GM18868 (cell line): ENCODE data around the gene ANKRD55.
"Not testable (repeated sequence)": the region's sequence is repeated elsewhere in the genome, so short reads cannot be mapped to it uniquely, and the experiment has no call there.

Experiments
- ATAC-seq: cut with Tn5 transposase; IDR thresholded peaks from one replicate; pipeline ENCODE4 v1.9.1; 2021; ENCODE audit warnings: mild to moderate bottlenecking, moderate library complexity; ENCODE audit not compliant: unreplicated experiment

The ANKRD55 gene

GRCh38 chr5:56172241-56172640, 60.9 kb downstream of the ANKRD55 start:
- no peak for ATAC-seq

- ATAC-seq: no peak
Observed at GRCh38 chr5:56170557-56170956, 62.6 kb downstream of the ANKRD55 start.

GRCh38 chr5:56169949-56170348, 63.2 kb downstream of the ANKRD55 start:
- no peak for ATAC-seq

- no peak for ATAC-seq
Observed at GRCh38 chr5:56169281-56169680, 63.8 kb downstream of the ANKRD55 start.

GRCh38 chr5:56168066-56168478, 65.1 kb downstream of the ANKRD55 start:
- no peak for ATAC-seq

GRCh38 chr5:56167519-56167918, 65.6 kb downstream of the ANKRD55 start:
- ATAC-seq: no peak

GRCh38 chr5:56166671-56167385, 66.3 kb downstream of the ANKRD55 start:
- ATAC-seq: no peak

GRCh38 chr5:56164376-56164775, 68.8 kb downstream of the ANKRD55 start:
- ATAC-seq: no peak

- no peak for ATAC-seq
Observed at GRCh38 chr5:56161927-56162326, 71.2 kb downstream of the ANKRD55 start.

GRCh38 chr5:56161439-56161823, 71.7 kb downstream of the ANKRD55 start:
- ATAC-seq: no peak

- ATAC-seq: no peak
Observed at GRCh38 chr5:56160723-56161438, 72.2 kb downstream of the ANKRD55 start.

- ATAC-seq: no peak
Observed at GRCh38 chr5:56159521-56159947, 73.6 kb downstream of the ANKRD55 start.

GRCh38 chr5:56158331-56158960, 74.7 kb downstream of the ANKRD55 start:
- no peak for ATAC-seq

GRCh38 chr5:56157191-56157621, 75.9 kb downstream of the ANKRD55 start:
- not testable (repeated sequence) for ATAC-seq

- ATAC-seq: peak; percentile 71
Observed at GRCh38 chr5:56156585-56157190, 76.4 kb downstream of the ANKRD55 start.

GRCh38 chr5:56155992-56156584, 77.0 kb downstream of the ANKRD55 start:
- ATAC-seq: peak; percentile 31

GRCh38 chr5:56154732-56155484, 78.2 kb downstream of the ANKRD55 start:
- no peak for ATAC-seq

- ATAC-seq: no peak
Observed at GRCh38 chr5:56152437-56152836, 80.7 kb downstream of the ANKRD55 start.

- not testable (repeated sequence) for ATAC-seq
Observed at GRCh38 chr5:56150756-56151155, 82.4 kb downstream of the ANKRD55 start.

GRCh38 chr5:56148453-56148971, 84.6 kb downstream of the ANKRD55 start:
- peak; percentile 95 for ATAC-seq
